HG03521 (cell line): ENCODE data around the gene LNX1.

Experiments used
- ATAC-seq: cut with Tn5 transposase; IDR thresholded peaks from one replicate; pipeline ENCODE4 v1.9.1; 2021; ENCODE audit warnings: mild to moderate bottlenecking, moderate library complexity; ENCODE audit not compliant: unreplicated experiment

The LNX1 gene

GRCh38 chr4:53601251-53601764 lies 10.0 kb upstream of the LNX1 start:
- ATAC-seq, result no peak

GRCh38 chr4:53599632-53600031 lies 8.3 kb upstream of the LNX1 start:
- ATAC-seq, result peak; percentile 55

GRCh38 chr4:53598901-53599300 lies 7.6 kb upstream of the LNX1 start:
- ATAC-seq, result no peak

GRCh38 chr4:53598483-53598882 lies 7.2 kb upstream of the LNX1 start:
- no peak for ATAC-seq

GRCh38 chr4:53596901-53597300 lies 5.6 kb upstream of the LNX1 start:
- no peak for ATAC-seq

- ATAC-seq, result no peak
Observed at GRCh38 chr4:53595834-53596233, 4.5 kb upstream of the LNX1 start.

GRCh38 chr4:53595204-53595603 lies 3.9 kb upstream of the LNX1 start:
- ATAC-seq, result no peak

- no peak for ATAC-seq
Observed at GRCh38 chr4:53593765-53594164, 2.5 kb upstream of the LNX1 start.

- no peak for ATAC-seq
Observed at GRCh38 chr4:53592686-53593501, 1.6 kb upstream of the LNX1 start.

GRCh38 chr4:53592122-53592521 lies 836 bp upstream of the LNX1 start:
- no peak for ATAC-seq

GRCh38 chr4:53590187-53590586 lies 1.1 kb downstream of the LNX1 start:
- no peak for ATAC-seq

- ATAC-seq, result no peak
Observed at GRCh38 chr4:53589511-53589910, 1.8 kb downstream of the LNX1 start.

GRCh38 chr4:53587135-53587534 lies 4.2 kb downstream of the LNX1 start:
- no peak for ATAC-seq

- no peak for ATAC-seq
Observed at GRCh38 chr4:53586121-53586816, 5.0 kb downstream of the LNX1 start.

- ATAC-seq, result no peak
Observed at GRCh38 chr4:53584658-53585057, 6.6 kb downstream of the LNX1 start.

GRCh38 chr4:53583513-53583912 lies 7.8 kb downstream of the LNX1 start:
- no peak for ATAC-seq

- no peak for ATAC-seq
Observed at GRCh38 chr4:53582194-53582593, 9.1 kb downstream of the LNX1 start.

- no peak for ATAC-seq
Observed at GRCh38 chr4:53580274-53580673, 11.0 kb downstream of the LNX1 start.

GRCh38 chr4:53579826-53580225 lies 11.5 kb downstream of the LNX1 start:
- ATAC-seq, result no peak

GRCh38 chr4:53576676-53577372 lies 14.5 kb downstream of the LNX1 start:
- ATAC-seq, result no peak

- no peak for ATAC-seq
Observed at GRCh38 chr4:53576071-53576617, 15.1 kb downstream of the LNX1 start.
